H1 (cell line): ENCODE data around the gene PBX3. TPM values are rescaled to one million over a fixed set of nuclear protein-coding genes. Genes with fewer than 3 reads are reported as not detected.

Source experiments
- CTCF ChIA-PET: fragments of 300-600 bp; sonication (Branson Sonifier 250); formaldehyde crosslinking; loops from one replicate; lab custom pipeline; 2021; ENCODE audit not compliant: partially characterized antibody; lab: Charles Lee
- POLR2A ChIA-PET: fragments of 300-600 bp; sonication (Branson Sonifier 250); formaldehyde crosslinking; loops from one replicate; lab custom pipeline; 2021; ENCODE audit warnings: inconsistent platforms; ENCODE audit not compliant: partially characterized antibody; lab: Charles Lee
- DNase-seq, 2 experiments: peaks; one replicate each; pipeline versions ENCODE4 v3.0.0 to v3.0.0-alpha.2; 2010 to 2022; ENCODE audit warnings: low spot score in 2 of 2, low read depth in 1 of 2, mixed read lengths in 1 of 2
- FAIRE-seq: peaks from 2 replicates; lab custom pipeline; 2011; peaks lifted over from hg19 to GRCh38; lab: Jason Lieb, UNC
- H2AFZ ChIP-seq: 2 replicates; pipeline ENCODE4 v1.8.1; 2012; ENCODE audit warnings: low read length, inconsistent platforms
- H2AK5ac ChIP-seq: 2 replicates; pipeline ENCODE4 v1.6.1; 2013; ENCODE audit warnings: low read depth, low read length
- H2BK120ac ChIP-seq: replicated peaks from 2 replicates; pipeline ENCODE3; 2013; ENCODE audit warnings: low read depth, low read length, inconsistent platforms
- H2BK12ac ChIP-seq: 2 replicates; pipeline ENCODE4 v1.6.1; 2013; ENCODE audit warnings: low read depth, low read length
- H2BK15ac ChIP-seq: 2 replicates; pipeline ENCODE4 v1.6.1; 2013; ENCODE audit warnings: low read length
- H2BK20ac ChIP-seq: 2 replicates; pipeline ENCODE4 v1.6.1; 2013; ENCODE audit warnings: low read length
- H2BK5ac ChIP-seq: 2 replicates; pipeline ENCODE4 v1.6.1; 2013; ENCODE audit warnings: low read depth, low read length
- H3K14ac ChIP-seq: 2 replicates; pipeline ENCODE4 v1.6.1; 2013; ENCODE audit warnings: inconsistent platforms; ENCODE audit not compliant: insufficient read length
- H3K18ac ChIP-seq: 2 replicates; pipeline ENCODE4 v1.6.1; 2013; ENCODE audit warnings: low read length; ENCODE audit errors: extremely low read depth
- H3K23ac ChIP-seq: 2 replicates; pipeline ENCODE4 v1.6.1; 2013; ENCODE audit warnings: inconsistent platforms; ENCODE audit not compliant: insufficient read length
- H3K23me2 ChIP-seq: 2 replicates; pipeline ENCODE4 v1.6.1; 2013; ENCODE audit warnings: low read depth, low read length
- H3K27ac ChIP-seq: 2 replicates; pipeline ENCODE4 v1.6.1; 2011; ENCODE audit warnings: low read depth, low read length, inconsistent platforms
- H3K27me3 ChIP-seq, 4 experiments: replicated peaks in 1 of 4; 1 replicate in 1 of 4; 2 replicates in 3 of 4; pipeline versions ENCODE4 v1.6.1 to v1.8.1; 2011 to 2013; ENCODE audit warnings: low read length in 3 of 4, mild to moderate bottlenecking in 3 of 4, inconsistent platforms in 2 of 4, mixed read lengths in 2 of 4, moderate library complexity in 1 of 4; ENCODE audit not compliant: control insufficient read depth in 3 of 4, insufficient read depth in 3 of 4; ENCODE audit errors: extremely low read depth in 1 of 4
- H3K36me3 ChIP-seq, 4 experiments: 2 replicates each; pipeline versions ENCODE4 v1.6.1 to v1.8.1; 2011 to 2013; ENCODE audit warnings: mild to moderate bottlenecking in 4 of 4, low read length in 3 of 4, moderate library complexity in 2 of 4, control low read depth in 1 of 4, inconsistent platforms in 1 of 4; ENCODE audit not compliant: insufficient read depth in 4 of 4, control insufficient read depth in 2 of 4
- H3K4ac ChIP-seq: replicated peaks from 2 replicates; pipeline ENCODE3; 2013; ENCODE audit warnings: low read length, low read depth, mixed read lengths, inconsistent platforms; ENCODE audit not compliant: insufficient read length
- H3K4me1 ChIP-seq, 4 experiments: replicated peaks in 1 of 4; 1 replicate in 1 of 4; 2 replicates in 3 of 4; pipeline versions ENCODE4 v1.6.1 to v1.8.1; 2011 to 2013; ENCODE audit warnings: low read length in 3 of 4, inconsistent platforms in 2 of 4, mixed read lengths in 1 of 4; ENCODE audit not compliant: insufficient read depth in 4 of 4, control insufficient read depth in 3 of 4
- H3K4me2 ChIP-seq, 2 experiments: 2 replicates each; pipeline versions ENCODE4 v1.6.1 to v1.8.1; 2011 to 2013; ENCODE audit warnings: low read depth in 2 of 2, low read length in 2 of 2, control low read depth in 1 of 2, inconsistent platforms in 1 of 2, mild to moderate bottlenecking in 1 of 2; ENCODE audit not compliant: insufficient read depth in 1 of 2
- H3K4me3 ChIP-seq, 4 experiments: fragments of 200-600, 300-600 bp in 1 of 4; sonication (generic), shearing (Covaris generic), sonication (Bioruptor Twin) in 1 of 4; 2 replicates each; pipeline versions ENCODE4 v1.5.1 to v1.8.1; 2011 to 2016; ENCODE audit warnings: low read length in 4 of 4, low read depth in 3 of 4, control low read depth in 2 of 4, inconsistent platforms in 2 of 4, mild to moderate bottlenecking in 2 of 4, mixed read lengths in 1 of 4, moderate library complexity in 1 of 4; ENCODE audit not compliant: insufficient read depth in 2 of 4; ENCODE audit errors: extremely low read depth in 1 of 4
- H3K56ac ChIP-seq: replicated peaks from 2 replicates; pipeline ENCODE3; 2013; ENCODE audit warnings: low read depth, mild to moderate bottlenecking, mixed read lengths, low read length, inconsistent platforms; ENCODE audit not compliant: insufficient read length
- H3K79me1 ChIP-seq: 2 replicates; pipeline ENCODE4 v1.6.1; 2013; ENCODE audit warnings: low read depth, low read length, control low read depth
- H3K79me2 ChIP-seq, 2 experiments: 2 replicates each; pipeline versions ENCODE4 v1.6.1 to v1.8.1; 2012 to 2013; ENCODE audit warnings: low read length in 2 of 2, mild to moderate bottlenecking in 2 of 2, inconsistent platforms in 1 of 2; ENCODE audit not compliant: insufficient read depth in 2 of 2, control insufficient read depth in 1 of 2
- H3K9ac ChIP-seq, 4 experiments: replicated peaks in 1 of 4; 1 replicate in 1 of 4; 2 replicates in 3 of 4; pipeline versions ENCODE4 v1.6.1 to v1.8.1; 2011 to 2013; ENCODE audit warnings: low read depth in 3 of 4, low read length in 3 of 4, control low read depth in 2 of 4, mild to moderate bottlenecking in 2 of 4, moderate library complexity in 2 of 4, inconsistent platforms in 1 of 4; ENCODE audit errors: extremely low read depth in 1 of 4
- H3K9me3 ChIP-seq, 2 experiments: 2 replicates each; pipeline versions ENCODE4 v1.6.1 to v1.8.1; 2012 to 2013; ENCODE audit warnings: mild to moderate bottlenecking in 2 of 2, moderate library complexity in 2 of 2, control low read depth in 1 of 2, inconsistent platforms in 1 of 2, low read depth in 1 of 2, low read length in 1 of 2, mixed read lengths in 1 of 2; ENCODE audit not compliant: insufficient read depth in 2 of 2
- H4K20me1 ChIP-seq, 2 experiments: replicated peaks in 1 of 2; 2 replicates each; pipeline versions ENCODE3 to v1.8.1; 2011 to 2013; ENCODE audit warnings: inconsistent platforms in 2 of 2, low read length in 2 of 2, mild to moderate bottlenecking in 1 of 2; ENCODE audit not compliant: insufficient read depth in 2 of 2, control insufficient read depth in 1 of 2
- H4K5ac ChIP-seq: 2 replicates; pipeline ENCODE4 v1.6.1; 2013; ENCODE audit warnings: low read length, low read depth, mixed read lengths, inconsistent platforms; ENCODE audit not compliant: insufficient read length
- H4K8ac ChIP-seq: 2 replicates; pipeline ENCODE4 v1.8.0; 2013; ENCODE audit warnings: mild to moderate bottlenecking, moderate library complexity, low read length, inconsistent platforms; ENCODE audit not compliant: insufficient read depth; ENCODE audit errors: extremely low read depth
- H4K91ac ChIP-seq: replicated peaks from 2 replicates; pipeline ENCODE3; 2013; ENCODE audit warnings: low read length, mixed read lengths, inconsistent platforms; ENCODE audit not compliant: insufficient read length
- ASH2L ChIP-seq: fragments of 200-600, 300-600 bp; sonication (generic); IDR thresholded peaks from one replicate; pipeline ENCODE4 v1.7.1; 2017; ENCODE audit warnings: low read length
- BACH1 ChIP-seq: IDR thresholded peaks from 2 replicates; pipeline ENCODE4 v1.6.1; 2012; ENCODE audit warnings: low read length, improper control_type of control experiment
- CHD2 ChIP-seq: IDR thresholded peaks from 2 replicates; pipeline ENCODE4 v1.6.1; 2012; ENCODE audit warnings: low read length, improper control_type of control experiment
- CTCF ChIP-seq, 3 experiments: IDR thresholded peaks; 1 replicate in 2 of 3; 2 replicates in 1 of 3; pipeline versions ENCODE4 v1.5.1 to v1.6.1; 2011; ENCODE audit warnings: low read length in 3 of 3, mild to moderate bottlenecking in 3 of 3, inconsistent platforms in 2 of 3, low read depth in 1 of 3, moderate library complexity in 1 of 3; ENCODE audit not compliant: insufficient read depth in 1 of 3; ENCODE audit errors: control extremely low read depth in 1 of 3
- HDAC2 ChIP-seq, 2 experiments: fragments of 300-600 bp in 1 of 2; sonication (generic) in 1 of 2; IDR thresholded peaks; 2 replicates each; pipeline ENCODE4 v1.6.1; 2011 to 2012; ENCODE audit warnings: low read depth in 2 of 2, low read length in 2 of 2, mild to moderate bottlenecking in 2 of 2, moderate library complexity in 2 of 2, borderline replicate concordance in 1 of 2, inconsistent platforms in 1 of 2
- NANOG ChIP-seq: IDR thresholded peaks from 2 replicates; pipeline ENCODE4 v1.6.1; 2011; ENCODE audit warnings: low read length, low read depth, mild to moderate bottlenecking, inconsistent platforms; ENCODE audit not compliant: insufficient read depth, poor library complexity, severe bottlenecking
- PHF8 ChIP-seq: fragments of 200-600 bp; sonication (generic); conservative IDR thresholded peaks from 2 replicates; pipeline ENCODE4 v1.7.1; 2012; ENCODE audit warnings: low read depth, mild to moderate bottlenecking, inconsistent platforms, low read length, moderate library complexity
- POLR2AphosphoS5 ChIP-seq: IDR thresholded peaks from 2 replicates; pipeline ENCODE4 v1.6.1; 2011; ENCODE audit warnings: low read depth, low read length
- RNF2 ChIP-seq: fragments of 200-900, 300-1000 bp; sonication (generic); IDR thresholded peaks from 2 replicates; pipeline ENCODE4 v1.7.1; 2016; ENCODE audit warnings: borderline replicate concordance, low read depth, mild to moderate bottlenecking, antibody characterized with exemption, low read length; ENCODE audit not compliant: poor library complexity, severe bottlenecking; ENCODE audit errors: missing control alignments
- SIX5 ChIP-seq: IDR thresholded peaks from 2 replicates; pipeline ENCODE4 v1.6.1; 2011; ENCODE audit warnings: mild to moderate bottlenecking, low read depth, low read length
- TCF12 ChIP-seq: IDR thresholded peaks from 2 replicates; pipeline ENCODE4 v1.6.1; 2011; ENCODE audit warnings: low read depth, mild to moderate bottlenecking, low read length
- TEAD4 ChIP-seq: IDR thresholded peaks from 2 replicates; pipeline ENCODE4 v1.6.1; 2012; ENCODE audit warnings: low read depth, low read length, inconsistent platforms, mixed read lengths
- WGBS, 2 experiments: shearing (Covaris generic) in 1 of 2; methylation state at CpG; one replicate each; pipeline versions ENCODE4 v1.1.6 to v1.1.7; 2013 to 2015; ENCODE audit warnings: low lambda C conversion rate in 2 of 2, mixed read lengths in 2 of 2, inconsistent platforms in 1 of 2, low coverage in 1 of 2, missing lambda C conversion rate in 1 of 2; ENCODE audit not compliant: insufficient replicate concordance in 2 of 2, insufficient coverage in 1 of 2, insufficient read length in 1 of 2; ENCODE audit errors: extremely low coverage in 1 of 2, missing lambda C conversion rate in 1 of 2; 5-methylcytosine and 5-hydroxymethylcytosine counted together
- polyA plus RNA-seq, 7 experiments: library from polyadenylated mRNA; depleted of rRNA in 3 of 7; stranded (reverse) in 5 of 7; unstranded in 2 of 7; fragments of >200 nt in 5 of 7; fragments of 200-250 nt in 2 of 7; gene quantifications; 1 replicate in 5 of 7; 2 replicates in 1 of 7; 4 replicates in 1 of 7; pipeline versions ENCODE4 v1.2.1 to v1.2.3, GENCODE V29; 2011 to 2013; ENCODE audit warnings: missing spikeins in 2 of 7, mixed read lengths in 2 of 7
- total RNA-seq: library from RNA; stranded (reverse); fragmentation: NEBNext Ultra II Directional; extraction: Animal tissue kit (Norgen Biotek cat#: 25700); gene quantifications from 2 replicates; pipeline ENCODE4 v1.2.1, GENCODE V29; 2021

Gene PBX3
- total and polyA plus RNA-seq, 2 of the 8 experiments (the other 6 are each of a cell fraction or from before 2014, with no cell fraction given), result 22.7 to 44.3 TPM

- Histone ChIP-seq H3K9me3 (no peaks in the 10 kb centered on the region), H3K27me3 (no peaks in the 10 kb centered on the region), H2BK120ac (no peak overlapping the region), H3K4me2 (no peak overlapping the region), H2AFZ (no peak overlapping the region), H4K8ac (no peak overlapping the region), H3K27ac (no peak overlapping the region), H2BK15ac (no peak overlapping the region), H3K36me3 (peaks cover 0 to 4% (median 0%) of the 10 kb centered on the region in 4 experiments; a peak in 1 of 8 replicates), H2BK20ac (no peak overlapping the region), H2BK5ac (no peak overlapping the region), H2AK5ac (no peak overlapping the region), H3K79me1 (no peaks in the 10 kb centered on the region), H3K4me3 (no peak overlapping the region), H3K23ac (no peak overlapping the region), H4K5ac (no peak overlapping the region), H4K91ac (no peak overlapping the region), H3K79me2 (peaks cover 0 to 20% of the 10 kb centered on the region in 2 experiments; a peak in 2 of 4 replicates), H3K4me1 (peaks cover 0 to 2% (median 1%) of the 10 kb centered on the region in 4 experiments; a peak in 1 of 7 replicates), H3K4ac (no peak overlapping the region), H2BK12ac (no peak overlapping the region), H3K14ac (no peak overlapping the region), H3K23me2 (no peaks in the 10 kb centered on the region), H3K18ac (no peak overlapping the region), H3K56ac (no peak overlapping the region), H3K9ac (no peak overlapping the region), H4K20me1 (peaks cover 3 to 7% of the 10 kb centered on the region in 2 experiments)
- CTCF ChIA-PET, result no interaction called here
- DNase-seq, result no peak
- 80% methylated on average over 2 of the region's 2 CpGs; no CpG with 5 or more reads in 1 of the 2 experiments for WGBS, 2 experiments
- FAIRE-seq, result no peak
- POLR2A ChIA-PET, result no interaction called here
- TF ChIP-seq RNF2 (no peak), BACH1 (no peak), NANOG (no peak), HDAC2 (IDR thresholded peaks at IDR 0.05; ENCODE audit: borderline replicate concordance in 1 of 2, low read depth in 2 of 2, low read length in 2 of 2) (no peak), CTCF (IDR thresholded peaks at IDR 0.05; ENCODE audit: control extremely low read depth in 1 of 3, insufficient read depth in 1 of 3, low read depth in 1 of 3, low read length in 3 of 3) (no peak), TEAD4 (no peak), ASH2L (no peak), PHF8 (no peak), SIX5 (no peak), POLR2AphosphoS5 (no peak), TCF12 (no peak), CHD2 (no peak)
Measured at GRCh38 chr9:125913551-125913950, 166.4 kb downstream of the PBX3 start.
